OCI-LY1 (cell line): ENCODE data around the gene SH3BGR.

ENCODE experiments used
- EZH2 ChIP-seq: fragments of 200-600 bp; sonication (generic), shearing (Covaris generic); IDR thresholded peaks from 2 replicates; pipeline ENCODE4 v1.8.0; 2017; ENCODE audit warnings: borderline replicate concordance, mixed run types, mild to moderate bottlenecking, antibody characterized with exemption, low read length, moderate library complexity, mixed read lengths
- TF ChIP-seq, protein P1 (sequence below): fragments of 200-600 bp; sonication (generic), shearing (Covaris generic); IDR thresholded peaks from 2 replicates; pipeline ENCODE4 v1.5.1; 2017; ENCODE audit warnings: mild to moderate bottlenecking, antibody characterized with exemption, low read length, moderate library complexity, mixed read lengths

DNA sequence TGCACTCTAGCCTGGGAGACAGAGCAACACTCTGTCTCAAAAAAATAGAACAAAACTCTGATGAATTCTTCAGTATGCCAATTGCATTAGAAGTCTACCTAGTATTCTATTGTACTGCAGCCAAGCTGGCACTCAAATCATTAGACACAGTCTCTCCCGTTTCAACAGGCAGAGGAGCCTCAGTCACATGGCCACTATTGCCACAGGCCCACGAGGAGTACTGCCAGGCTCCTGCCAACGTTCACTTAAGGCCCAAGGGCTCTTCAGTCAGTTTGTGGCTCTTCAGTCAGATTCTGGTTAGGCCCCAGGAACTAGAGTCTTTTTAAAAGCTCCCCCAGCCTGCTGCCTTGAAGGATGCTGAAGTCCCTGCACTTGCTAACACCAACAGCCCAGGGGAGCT is 73.4 kb downstream of the SH3BGR start:
- TF ChIP-seq, protein P1, sequence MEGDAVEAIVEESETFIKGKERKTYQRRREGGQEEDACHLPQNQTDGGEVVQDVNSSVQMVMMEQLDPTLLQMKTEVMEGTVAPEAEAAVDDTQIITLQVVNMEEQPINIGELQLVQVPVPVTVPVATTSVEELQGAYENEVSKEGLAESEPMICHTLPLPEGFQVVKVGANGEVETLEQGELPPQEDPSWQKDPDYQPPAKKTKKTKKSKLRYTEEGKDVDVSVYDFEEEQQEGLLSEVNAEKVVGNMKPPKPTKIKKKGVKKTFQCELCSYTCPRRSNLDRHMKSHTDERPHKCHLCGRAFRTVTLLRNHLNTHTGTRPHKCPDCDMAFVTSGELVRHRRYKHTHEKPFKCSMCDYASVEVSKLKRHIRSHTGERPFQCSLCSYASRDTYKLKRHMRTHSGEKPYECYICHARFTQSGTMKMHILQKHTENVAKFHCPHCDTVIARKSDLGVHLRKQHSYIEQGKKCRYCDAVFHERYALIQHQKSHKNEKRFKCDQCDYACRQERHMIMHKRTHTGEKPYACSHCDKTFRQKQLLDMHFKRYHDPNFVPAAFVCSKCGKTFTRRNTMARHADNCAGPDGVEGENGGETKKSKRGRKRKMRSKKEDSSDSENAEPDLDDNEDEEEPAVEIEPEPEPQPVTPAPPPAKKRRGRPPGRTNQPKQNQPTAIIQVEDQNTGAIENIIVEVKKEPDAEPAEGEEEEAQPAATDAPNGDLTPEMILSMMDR = no peak
- no peak for TF ChIP-seq EZH2
